Small intestine (tissue), 7 donors: Measurements from ENCODE around the gene ANXA11. TPM values are rescaled to one million over a fixed set of nuclear protein-coding genes. Genes with fewer than 3 reads are reported as not detected.

ENCODE experiments used
- DNase-seq, 2 donors: peaks; one replicate each; pipeline versions ENCODE4 v3.0.0 to v3.0.0-alpha.2; 2013
- FAIRE-seq: peaks from 2 replicates; lab custom pipeline; 2012; peaks lifted over from hg19 to GRCh38; lab: Jason Lieb, UNC
- H3K27ac ChIP-seq, 3 donors: one replicate each; pipeline ENCODE4 v1.5.1; 2013; ENCODE audit warnings: low read length in 2 of 3, mild to moderate bottlenecking in 2 of 3, control low read depth in 1 of 3, inconsistent platforms in 1 of 3, low read depth in 1 of 3, moderate library complexity in 1 of 3
- H3K27me3 ChIP-seq, 3 donors: one replicate each; pipeline ENCODE4 v1.6.1; 2013; ENCODE audit warnings: low read length in 3 of 3, inconsistent platforms in 1 of 3; ENCODE audit not compliant: control insufficient read depth in 3 of 3, insufficient read depth in 3 of 3
- H3K36me3 ChIP-seq, 3 donors: one replicate each; pipeline ENCODE4 v1.6.1; 2013; ENCODE audit warnings: low read length in 3 of 3, inconsistent platforms in 1 of 3, low read depth in 1 of 3, mild to moderate bottlenecking in 1 of 3, moderate library complexity in 1 of 3; ENCODE audit not compliant: control insufficient read depth in 3 of 3, insufficient read depth in 2 of 3
- H3K4me1 ChIP-seq, 3 donors: one replicate each; pipeline ENCODE4 v1.6.1; 2013; ENCODE audit warnings: low read length in 2 of 3, inconsistent platforms in 1 of 3, low read depth in 1 of 3, mild to moderate bottlenecking in 1 of 3, moderate library complexity in 1 of 3; ENCODE audit not compliant: control insufficient read depth in 3 of 3, insufficient read depth in 2 of 3
- H3K4me3 ChIP-seq, 3 donors: one replicate each; pipeline ENCODE4 v1.5.1; 2013; ENCODE audit warnings: low read length in 3 of 3, control low read depth in 1 of 3, inconsistent platforms in 1 of 3, low read depth in 1 of 3, mild to moderate bottlenecking in 1 of 3, moderate library complexity in 1 of 3
- H3K9me3 ChIP-seq, 2 donors: one replicate each; pipeline ENCODE4 v1.6.1; 2013; ENCODE audit warnings: low read depth in 1 of 2, low read length in 1 of 2; ENCODE audit not compliant: control insufficient read depth in 2 of 2, insufficient read depth in 1 of 2
- whole genome bisulfite sequencing, 3 donors: extraction: QIAGEN DNeasy Blood & Tissue Kit; methylation state at CpG; one replicate each; pipeline ENCODE4 v1.1.7; 2013; 5-methylcytosine and 5-hydroxymethylcytosine counted together
- polyA plus RNA-seq, 4 donors: library from polyadenylated mRNA; stranded (reverse) in 3 of 4; unstranded in 1 of 4; fragments of 200-250 nt in 3 of 4; fragments of 120-200 nt in 1 of 4; gene quantifications; one replicate each; pipeline versions ENCODE4 v1.2.1 to v1.2.3, GENCODE V29; 2013
- donor health status: healthy with polysubstance abuse.
- donor health status: control.
- donor health status: control.
- donor health status: Bipolar disorder and iron deficiency.
- donor health status: healthy.

ANXA11 gene
- polyA plus RNA-seq, 4 donors, result 110 to 363 (median 209) TPM

DNA sequence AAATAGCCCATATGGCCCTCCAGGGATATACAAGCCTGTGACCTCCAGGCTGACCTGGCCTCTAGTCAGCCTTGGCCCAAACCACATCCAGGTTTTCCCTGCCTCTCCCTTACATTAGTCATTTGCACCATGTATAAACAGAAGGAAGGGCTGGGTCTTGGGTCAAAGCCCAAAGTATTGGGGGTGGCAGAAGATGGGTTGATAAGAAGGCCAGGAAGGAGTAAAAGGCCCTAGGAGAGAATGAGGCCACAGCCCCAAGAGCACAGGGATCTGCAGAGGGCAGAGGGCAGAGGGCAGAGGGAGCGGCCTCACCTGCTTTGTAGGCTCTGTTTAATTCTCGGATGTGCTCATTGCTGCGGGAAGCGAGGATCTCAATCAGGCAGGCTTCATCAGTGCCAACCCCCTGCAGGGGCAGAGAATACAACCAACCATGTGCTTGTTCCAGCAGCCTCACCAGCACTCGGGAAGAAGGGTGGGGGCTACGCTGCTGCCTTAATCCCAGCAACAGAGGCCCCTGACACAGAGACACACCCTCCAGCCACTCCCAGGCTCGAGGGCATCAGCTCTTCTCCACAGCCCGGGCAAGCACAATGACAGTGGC, 41.5 kb downstream of the ANXA11 start:
- Histone ChIP-seq H3K4me1 (peaks cover 0 to 10% (median 7%) of the 10 kb centered on the region in 3 donors), H3K4me3 (no peak overlapping the region), H3K27ac (peak overlapping the region in 2 of 3 donors; percentile 76 to 79), H3K27me3 (no peaks in the 10 kb centered on the region), H3K36me3 (peaks cover 8 to 95% (median 37%) of the 10 kb centered on the region in 3 donors), H3K9me3 (no peaks in the 10 kb centered on the region)
- no peak for FAIRE-seq
- DNase-seq, result peak in 1 of 2 donors; percentile 92
- WGBS, 3 donors, result 26 to 61% (median 41%) methylated on average over 8 of the region's 8 CpGs

DNA sequence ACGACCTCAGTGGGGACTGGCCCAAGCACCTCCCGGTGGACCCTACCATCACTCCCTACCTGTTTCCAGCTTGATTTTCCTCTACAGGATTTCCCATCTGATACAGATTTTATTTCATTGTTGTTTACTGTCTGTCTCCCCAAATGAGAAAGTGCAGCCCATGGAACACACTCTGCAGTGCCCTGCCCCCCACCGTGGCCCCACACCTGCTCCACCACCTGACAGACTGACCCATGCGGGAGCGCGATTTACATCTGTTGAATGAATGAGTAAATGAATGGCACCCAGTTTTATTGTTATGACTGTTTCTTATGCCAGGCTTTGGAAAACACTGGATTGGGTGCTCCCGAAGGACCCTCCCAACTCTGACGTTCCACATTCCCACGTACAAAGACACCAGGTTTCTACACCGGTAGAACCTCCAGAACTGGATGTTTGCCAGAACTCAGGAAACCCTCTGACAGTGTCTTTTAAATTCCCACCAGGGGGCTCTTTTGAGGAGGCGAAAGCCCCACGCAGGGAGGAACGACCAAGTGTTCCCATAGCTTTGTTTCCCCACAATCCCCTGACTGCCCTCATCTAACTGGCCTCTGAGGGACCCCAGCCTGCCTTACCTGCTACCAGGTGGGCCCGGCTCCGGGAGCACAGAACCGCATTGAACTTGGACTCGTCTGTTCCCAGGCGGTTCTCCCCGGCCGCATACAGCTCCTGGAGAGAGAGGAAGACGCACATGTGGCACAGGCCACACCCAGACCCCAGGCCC, 43.8 kb downstream of the ANXA11 start:
- DNase-seq, result no peak
- Histone ChIP-seq H3K27ac (no peak overlapping the region), H3K4me3 (no peak overlapping the region), H3K9me3 (no peaks in the 10 kb centered on the region), H3K36me3 (peaks cover 18 to 95% (median 48%) of the 10 kb centered on the region in 3 donors), H3K4me1 (peaks cover 0 to 10% (median 7%) of the 10 kb centered on the region in 3 donors), H3K27me3 (no peaks in the 10 kb centered on the region)
- FAIRE-seq, result no peak
- WGBS, 3 donors, result 81 to 88% (median 84%) methylated on average over 21 of the region's 21 CpGs

DNA sequence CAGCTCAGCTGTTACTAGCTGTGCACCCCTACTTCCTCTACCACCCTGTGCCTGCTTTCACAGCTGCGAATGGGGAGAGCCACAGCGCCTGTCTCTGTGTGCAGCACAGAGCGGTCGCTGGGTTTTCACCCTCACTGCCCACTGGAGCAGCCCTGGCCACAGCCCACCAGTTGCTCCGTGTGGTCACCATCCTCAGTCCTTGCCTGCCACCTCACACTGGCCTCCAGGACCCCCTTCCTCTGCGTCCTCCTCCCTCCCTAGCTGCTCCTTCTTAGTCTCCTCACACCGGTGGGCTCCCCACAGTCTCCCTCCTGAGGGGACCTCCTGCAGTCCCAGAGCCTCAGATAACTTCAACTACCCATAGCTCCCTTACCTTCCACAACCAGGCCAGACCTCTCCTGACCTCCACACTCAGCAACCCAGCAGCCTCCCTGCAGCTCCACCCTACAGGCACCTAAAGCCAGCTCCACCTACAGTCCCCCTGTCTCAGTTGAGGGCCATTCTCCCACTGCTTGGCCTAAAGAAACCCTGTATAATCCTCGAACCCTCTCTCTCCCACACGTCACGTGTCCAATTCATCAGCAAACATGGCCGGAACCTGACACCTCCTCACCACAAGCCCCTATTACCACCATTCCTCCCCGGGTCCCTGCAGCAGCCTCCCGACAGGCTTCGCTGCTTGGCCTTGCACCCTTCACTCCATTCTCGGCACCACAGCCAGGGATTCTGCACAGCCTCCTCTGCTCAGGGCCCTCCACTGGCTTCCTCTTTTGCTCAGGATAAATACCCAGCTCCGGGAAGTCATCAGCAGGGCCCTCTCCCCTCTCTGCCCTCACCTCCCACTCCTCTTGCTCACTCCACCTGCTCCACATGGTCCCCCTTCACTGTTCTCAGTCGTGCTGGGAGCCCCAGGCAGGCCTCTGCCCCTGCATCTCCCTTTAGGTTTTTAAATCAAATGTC, 44.7 kb downstream of the ANXA11 start:
- Histone ChIP-seq H3K27me3 (no peaks in the 10 kb centered on the region), H3K27ac (no peak overlapping the region), H3K9me3 (no peaks in the 10 kb centered on the region), H3K4me3 (no peak overlapping the region), H3K4me1 (peaks cover 0 to 10% (median 4%) of the 10 kb centered on the region in 3 donors), H3K36me3 (peaks cover 24 to 96% (median 49%) of the 10 kb centered on the region in 3 donors)
- FAIRE-seq (no peak), DNase-seq (no peak)
- 92 to 98% (median 95%) methylated on average over 17 of the region's 17 CpGs for WGBS, 3 donors

DNA sequence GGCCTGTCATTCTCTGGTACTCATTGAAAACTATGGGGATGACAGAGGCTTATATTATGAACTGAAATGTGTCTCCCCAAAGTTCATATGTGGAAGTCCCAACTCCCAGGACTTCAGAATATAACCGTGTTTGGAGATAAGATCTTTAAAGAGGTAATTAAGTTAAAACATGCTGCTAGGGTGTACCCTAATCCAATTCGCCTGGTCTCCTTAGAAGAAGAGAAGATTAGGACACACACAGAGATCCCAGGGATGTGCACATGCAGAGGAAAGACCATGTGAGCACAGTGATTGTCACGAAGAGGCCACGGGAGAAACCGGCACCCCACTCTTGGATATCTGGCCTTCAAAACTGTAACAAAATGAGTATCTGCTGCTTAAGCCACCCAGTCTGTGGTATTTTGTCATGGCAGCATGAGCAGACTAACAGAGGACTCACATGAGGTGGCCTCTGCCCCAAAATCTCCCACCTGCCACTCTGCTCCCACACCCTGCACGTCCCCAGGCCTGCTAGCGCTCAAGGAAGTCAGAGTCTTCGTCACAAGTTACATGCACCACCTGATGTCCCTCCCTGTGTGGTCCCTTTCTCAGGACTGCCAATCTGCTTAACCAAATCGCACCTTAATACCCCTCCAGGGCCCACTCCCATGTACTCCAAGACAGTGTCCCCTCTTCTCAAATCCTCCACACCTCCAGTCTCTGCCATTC, 46.0 kb downstream of the ANXA11 start:
- H3K4me1 ChIP-seq, result peaks cover 0 to 6% (median 0%) of the 10 kb centered on the region in 3 donors
- 80 to 84% (median 84%) methylated on average over 9 of the region's 9 CpGs for WGBS, 3 donors
- DNase-seq (no peak), FAIRE-seq (no peak)
- peak overlapping the region in 2 of 3 donors; percentile 14 to 49 for H3K27ac ChIP-seq
- peaks cover 22 to 94% (median 56%) of the 10 kb centered on the region in 3 donors for H3K36me3 ChIP-seq
- H3K9me3 ChIP-seq, result no peaks in the 10 kb centered on the region
- no peaks in the 10 kb centered on the region for H3K27me3 ChIP-seq
- H3K4me3 ChIP-seq, result no peak overlapping the region

DNA sequence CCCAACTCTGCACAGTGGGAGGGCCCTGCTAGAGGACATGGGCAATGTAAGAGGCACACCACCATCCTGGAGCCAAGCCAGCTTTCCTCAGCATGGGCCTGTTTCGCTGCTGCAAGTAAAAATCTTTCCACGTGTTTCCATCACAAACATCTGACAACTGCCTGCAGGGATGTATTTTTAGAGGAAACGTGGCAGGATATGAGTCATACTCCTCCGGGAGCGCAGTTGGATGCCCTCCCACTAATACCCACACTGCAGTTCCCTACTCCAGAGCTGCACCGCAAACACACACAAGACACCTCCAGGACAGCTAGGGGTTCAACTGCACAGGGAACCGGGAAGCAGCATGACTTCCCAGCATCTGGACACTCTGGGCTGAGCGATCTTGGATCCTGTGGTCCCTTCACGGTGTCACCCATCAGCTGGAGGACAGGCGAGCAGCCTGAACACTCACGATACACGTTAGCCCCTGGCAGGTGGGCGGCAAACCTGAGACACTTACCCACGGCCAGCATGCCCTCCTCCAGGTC, 46.7 kb downstream of the ANXA11 start:
- Histone ChIP-seq H3K9me3 (no peaks in the 10 kb centered on the region), H3K36me3 (peaks cover 22 to 92% (median 54%) of the 10 kb centered on the region in 3 donors), H3K27me3 (no peaks in the 10 kb centered on the region), H3K4me3 (no peak overlapping the region), H3K27ac (peak overlapping the region in 2 of 3 donors; percentile 14 to 49), H3K4me1 (no peaks in the 10 kb centered on the region)
- 53 to 80% (median 64%) methylated on average over 14 of the region's 14 CpGs for WGBS, 3 donors
- no peak for FAIRE-seq
- DNase-seq, result peak in 1 of 2 donors; percentile 26

DNA sequence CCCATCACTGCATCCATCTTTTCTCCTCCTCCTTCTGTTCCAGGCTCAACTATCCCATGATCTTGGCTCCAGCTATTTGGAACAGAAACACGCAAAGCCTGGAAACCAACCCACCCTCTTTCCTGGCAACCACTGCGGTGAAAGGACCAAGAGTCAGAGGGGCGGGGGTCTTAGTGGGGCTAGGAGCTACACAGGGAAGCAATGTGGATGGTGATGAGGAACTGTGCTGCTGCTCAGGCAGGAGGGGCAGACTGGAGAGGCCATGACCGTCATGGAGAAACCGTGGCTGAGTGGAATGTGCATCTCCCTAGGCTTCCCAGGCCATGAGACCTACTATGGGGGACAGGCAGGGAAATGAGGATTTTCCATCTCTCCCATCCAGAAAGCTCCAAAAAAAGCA, 47.2 kb downstream of the ANXA11 start:
- H3K27ac ChIP-seq, result peak overlapping the region in 1 of 3 donors; percentile 49
- no peaks in the 10 kb centered on the region for H3K27me3 ChIP-seq
- no peaks in the 10 kb centered on the region for H3K9me3 ChIP-seq
- no peak overlapping the region for H3K4me3 ChIP-seq
- no peaks in the 10 kb centered on the region for H3K4me1 ChIP-seq
- peaks cover 23 to 92% (median 56%) of the 10 kb centered on the region in 3 donors for H3K36me3 ChIP-seq
- DNase-seq (no peak), FAIRE-seq (no peak)
- WGBS, 3 donors, result 77 to 93% (median 91%) methylated on average over 5 of the region's 5 CpGs

DNA sequence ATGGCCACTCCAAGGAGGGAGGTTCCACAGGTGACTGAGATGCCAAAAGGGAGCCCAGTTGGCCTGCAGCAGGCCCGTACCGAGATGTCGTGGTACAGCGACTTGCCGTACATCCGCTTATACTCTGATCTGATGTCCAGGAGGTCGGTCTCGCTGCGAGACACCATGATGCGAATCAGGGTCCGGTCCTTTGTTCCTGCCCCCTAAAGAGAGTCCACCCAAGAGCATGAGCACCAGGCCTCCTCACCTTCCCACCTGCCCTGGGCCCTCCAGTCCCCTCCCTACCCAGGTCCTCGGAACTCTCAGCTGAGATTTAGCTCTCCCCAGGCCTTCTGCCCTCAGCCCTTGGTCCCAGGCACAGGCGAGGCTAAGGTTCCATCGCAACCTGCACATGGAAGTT, 47.8 kb downstream of the ANXA11 start:
- WGBS, 3 donors, result 96 to 97% (median 97%) methylated on average over 14 of the region's 14 CpGs
- no peaks in the 10 kb centered on the region for H3K27me3 ChIP-seq
- DNase-seq (no peak), FAIRE-seq (no peak)
- H3K27ac ChIP-seq, result peak overlapping the region in 1 of 3 donors; percentile 19
- H3K36me3 ChIP-seq, result peaks cover 24 to 94% (median 54%) of the 10 kb centered on the region in 3 donors
- H3K4me1 ChIP-seq, result no peaks in the 10 kb centered on the region
- H3K9me3 ChIP-seq, result no peaks in the 10 kb centered on the region
- no peak overlapping the region for H3K4me3 ChIP-seq
